ENCODE results near the gene LARP4B. TPM values are rescaled to one million over a fixed set of nuclear protein-coding genes. Genes with fewer than 3 reads are reported as not detected.

The LARP4B gene
- total and polyA plus RNA-seq, 2 of the 13 experiments (the other 11 are each of a cell fraction or from before 2014, with no cell fraction given), result 19.5 to 30.2 TPM

GRCh38 chr10:938941-939678, 7.6 kb upstream of the LARP4B start (continued):
- no peak for TF ChIP-seq SAFB2 (CRISPR knock-in tag; IDR thresholded peaks at IDR 0.05; ENCODE audit: borderline replicate concordance, low read depth)
- no peak for TF ChIP-seq MIER3 (CRISPR knock-in tag; IDR thresholded peaks at IDR 0.05; ENCODE audit: borderline replicate concordance)

DNA sequence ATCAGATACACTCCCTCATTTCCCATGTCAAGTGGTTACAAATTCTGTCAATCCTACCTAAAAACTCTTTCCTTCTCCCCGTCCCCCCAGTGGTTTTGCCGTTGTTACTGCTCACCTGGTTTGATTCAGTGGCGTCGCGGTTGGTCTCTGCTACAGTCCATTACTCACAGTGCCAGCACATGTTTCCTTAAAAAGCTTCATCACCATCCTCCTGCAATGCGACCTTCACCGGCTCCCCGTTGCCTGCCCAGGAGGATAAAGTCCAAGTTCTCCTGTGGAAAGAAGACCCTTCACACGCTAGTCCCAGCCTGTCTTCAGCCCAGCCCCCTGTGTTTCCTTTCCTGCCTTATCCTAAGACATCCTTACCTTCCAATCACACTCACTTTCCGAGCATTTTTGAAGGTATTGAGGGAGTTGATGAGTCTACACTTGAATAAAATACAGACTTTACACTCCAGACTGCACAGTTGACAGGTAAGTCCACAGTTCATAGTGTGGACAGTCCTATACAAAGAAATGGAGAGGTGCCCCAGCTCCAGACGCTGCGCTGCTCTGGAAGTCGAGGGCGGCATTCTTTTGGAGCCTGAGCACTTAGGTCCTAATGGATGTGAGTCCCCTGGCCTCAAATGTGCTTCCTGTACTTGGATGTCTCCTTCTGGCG, 3.4 kb upstream of the LARP4B start:
- Histone ChIP-seq H4K20me1 (ENCODE audit: insufficient read depth, low read length) (peaks cover 8% of the 10 kb centered on the region), H3K27ac (ENCODE audit: extremely low read length, insufficient read depth, low read length) (peak overlapping the region; percentile 65), H3K4me2 (ENCODE audit: low read depth, low read length) (peak overlapping the region; percentile 82), H3K27me3 (ENCODE audit: control insufficient read depth in 1 of 2, insufficient read depth in 2 of 2, low read length in 2 of 2) (peaks cover 0 to 3% of the 10 kb centered on the region in 2 experiments; a peak in 1 of 5 replicates), H3K36me3 (replicated peaks in 1 of 2; ENCODE audit: control insufficient read depth in 1 of 2, insufficient read depth in 2 of 2, low read length in 2 of 2) (no peaks in the 10 kb centered on the region), H3K4me3 (replicated peaks in 1 of 3; ENCODE audit: insufficient read depth in 1 of 3, low read depth in 2 of 3, low read length in 3 of 3) (peak overlapping the region; percentile 3 to 43 (median 12); a peak in 3 of 6 replicates), H3K9ac (ENCODE audit: insufficient read depth, low read depth, low read length) (peak overlapping the region; percentile 6; the same call in 1 of the 2 replicates), H2AFZ (ENCODE audit: low read length) (peak overlapping the region; percentile 80), H3K79me2 (ENCODE audit: insufficient read depth, low read length) (peaks cover 9% of the 10 kb centered on the region), H3K4me1 (ENCODE audit: insufficient read depth, low read length) (peaks cover 39% of the 10 kb centered on the region), H3K9me3 (ENCODE audit: low read length) (no peaks in the 10 kb centered on the region)
- peak; percentile 45 for DNase-seq (ENCODE audit: low spot score)
- POLR2A ChIA-PET, result interaction anchor here (0.9 to 1.3 kb wide), 3 partner anchors 51 to 114 kb away, joined by 3 to 4 read pairs (median 3); partner anchors contain the start of genes GTPBP4 and IDI1
- 4% methylated on average over 15 of the region's 15 CpGs for WGBS (ENCODE audit: low lambda C conversion rate)
- FAIRE-seq, result peak; percentile 42
- intact Hi-C loops (cut with micrococcal nuclease; ENCODE audit: unreplicated experiment), result no loop called here
- CTCF ChIA-PET (ENCODE audit: low intra/inter-chr PET ratio, low total read pairs), result no interaction called here
- in situ Hi-C loops (cut with HindIII; ENCODE audit: extremely low pct_ligation_motif_present, low pct_unique_long_range_greater_than_20kb), result loop anchor here (10.0 kb wide), 1 partner anchor 50 kb away; the partner anchor contains the start of gene GTPBP4
- peak; percentile 20 for ATAC-seq
- BruUV-seq (replicated peaks), result TSS peak; percentile 32
- TF ChIP-seq AHDC1 (CRISPR knock-in tag; IDR thresholded peaks at IDR 0.05; ENCODE audit: borderline replicate concordance) (peak; percentile 73), HNRNPUL1 (IDR thresholded peaks at IDR 0.05; ENCODE audit: low read depth, low read length) (no peak), ZNF557 (CRISPR knock-in tag; IDR thresholded peaks at IDR 0.05) (no peak), FOXJ3 (CRISPR knock-in tag; IDR thresholded peaks at IDR 0.05; ENCODE audit: borderline replicate concordance) (no peak), NPAS2 (CRISPR knock-in tag; IDR thresholded peaks at IDR 0.05; ENCODE audit: borderline replicate concordance) (no peak), MEF2D (CRISPR knock-in tag; IDR thresholded peaks at IDR 0.05) (no peak), TAF15 (IDR thresholded peaks at IDR 0.05; ENCODE audit: low read depth, low read length, poor library complexity, severe bottlenecking) (no peak), ZNF589 (CRISPR knock-in tag; conservative IDR thresholded peaks at IDR 0.05) (no peak), BRCA1 (CRISPR knock-in tag; IDR thresholded peaks at IDR 0.05) (no peak), ZNF496 (CRISPR knock-in tag; IDR thresholded peaks at IDR 0.05; ENCODE audit: insufficient replicate concordance) (no peak), ZNF766 (CRISPR knock-in tag; IDR thresholded peaks at IDR 0.05; ENCODE audit: borderline replicate concordance) (no peak), ZNF883 (CRISPR knock-in tag; IDR thresholded peaks at IDR 0.05; ENCODE audit: not compliant biosample characterization) (no peak)
